AG09319 (cell line): ENCODE measurements around the gene RBFOX1.

Experiments
- DNase-seq: peaks from one replicate; pipeline ENCODE4 v3.0.0-alpha.2; 2010; ENCODE audit warnings: low read depth; ENCODE audit errors: extremely low read depth
- TF ChIP-seq, protein P1 (sequence below): IDR thresholded peaks from 2 replicates; pipeline ENCODE4 v1.5.1; 2011; ENCODE audit warnings: low read depth, mild to moderate bottlenecking, inconsistent platforms, low read length, moderate library complexity

The RBFOX1 gene

DNA sequence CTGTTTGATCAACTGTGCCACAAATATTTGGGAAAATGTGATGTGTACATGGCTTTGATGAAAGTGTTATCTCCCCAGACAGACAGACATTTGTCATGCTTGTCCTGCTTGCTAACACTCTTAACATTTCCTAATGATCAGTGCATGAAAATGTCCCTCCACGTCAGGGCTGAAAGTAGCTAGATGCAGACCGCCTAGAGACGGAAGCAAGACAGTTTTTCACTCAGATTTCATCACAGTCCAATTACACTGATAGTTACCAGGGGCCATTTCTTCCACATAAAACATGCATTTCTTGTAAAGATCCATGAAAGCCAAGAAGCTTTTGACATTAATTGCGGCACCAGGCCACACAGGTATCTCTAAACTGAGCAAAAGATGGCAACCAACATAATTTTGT, 347.7 kb downstream of the RBFOX1 start:
- TF ChIP-seq, protein P1, sequence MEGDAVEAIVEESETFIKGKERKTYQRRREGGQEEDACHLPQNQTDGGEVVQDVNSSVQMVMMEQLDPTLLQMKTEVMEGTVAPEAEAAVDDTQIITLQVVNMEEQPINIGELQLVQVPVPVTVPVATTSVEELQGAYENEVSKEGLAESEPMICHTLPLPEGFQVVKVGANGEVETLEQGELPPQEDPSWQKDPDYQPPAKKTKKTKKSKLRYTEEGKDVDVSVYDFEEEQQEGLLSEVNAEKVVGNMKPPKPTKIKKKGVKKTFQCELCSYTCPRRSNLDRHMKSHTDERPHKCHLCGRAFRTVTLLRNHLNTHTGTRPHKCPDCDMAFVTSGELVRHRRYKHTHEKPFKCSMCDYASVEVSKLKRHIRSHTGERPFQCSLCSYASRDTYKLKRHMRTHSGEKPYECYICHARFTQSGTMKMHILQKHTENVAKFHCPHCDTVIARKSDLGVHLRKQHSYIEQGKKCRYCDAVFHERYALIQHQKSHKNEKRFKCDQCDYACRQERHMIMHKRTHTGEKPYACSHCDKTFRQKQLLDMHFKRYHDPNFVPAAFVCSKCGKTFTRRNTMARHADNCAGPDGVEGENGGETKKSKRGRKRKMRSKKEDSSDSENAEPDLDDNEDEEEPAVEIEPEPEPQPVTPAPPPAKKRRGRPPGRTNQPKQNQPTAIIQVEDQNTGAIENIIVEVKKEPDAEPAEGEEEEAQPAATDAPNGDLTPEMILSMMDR = no peak
- DNase-seq = no peak

DNA sequence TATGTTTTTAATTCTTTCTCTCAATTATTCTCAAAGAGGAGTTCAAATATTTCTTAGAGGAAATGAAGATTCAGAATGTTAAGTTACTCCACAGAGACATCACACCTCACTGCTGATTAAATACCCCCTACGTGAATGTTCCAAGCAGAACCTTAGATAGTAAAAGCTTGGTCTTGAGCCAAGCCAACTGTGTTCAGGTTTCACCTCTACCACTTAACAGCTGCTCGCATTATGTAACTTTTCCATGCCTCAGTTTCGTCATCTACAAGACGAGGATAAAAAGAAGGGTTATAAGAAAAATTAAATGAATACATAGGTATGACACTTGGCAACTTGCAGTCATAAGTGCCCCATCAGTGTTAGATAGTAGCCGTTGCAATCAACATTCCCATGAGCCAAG, 356.2 kb downstream of the RBFOX1 start:
- DNase-seq = no peak

DNA sequence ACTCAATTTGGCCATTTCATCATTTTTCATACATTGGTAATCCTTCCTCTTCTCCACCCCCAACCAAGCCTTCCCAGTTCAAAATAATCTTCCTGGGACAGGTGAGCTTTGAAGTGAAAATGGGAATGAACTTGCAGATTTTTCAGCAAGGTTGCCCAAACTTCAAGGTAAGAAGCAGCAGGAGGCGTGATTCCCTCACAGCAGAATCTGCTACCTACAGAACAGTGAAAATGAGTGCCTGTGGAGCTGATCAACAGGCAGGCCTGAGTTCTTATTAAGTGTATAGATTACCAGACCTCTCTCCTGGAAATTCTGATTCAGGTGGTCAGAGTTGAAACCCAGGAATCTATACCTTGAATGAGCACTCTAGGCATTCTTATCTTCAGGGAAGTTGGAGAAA, 356.6 kb downstream of the RBFOX1 start:
- no peak for DNase-seq
- TF ChIP-seq, protein P1 = no peak

More for the DNA sequence above, 356.2 kb downstream of the RBFOX1 start:
- TF ChIP-seq, protein P1 = no peak

DNA sequence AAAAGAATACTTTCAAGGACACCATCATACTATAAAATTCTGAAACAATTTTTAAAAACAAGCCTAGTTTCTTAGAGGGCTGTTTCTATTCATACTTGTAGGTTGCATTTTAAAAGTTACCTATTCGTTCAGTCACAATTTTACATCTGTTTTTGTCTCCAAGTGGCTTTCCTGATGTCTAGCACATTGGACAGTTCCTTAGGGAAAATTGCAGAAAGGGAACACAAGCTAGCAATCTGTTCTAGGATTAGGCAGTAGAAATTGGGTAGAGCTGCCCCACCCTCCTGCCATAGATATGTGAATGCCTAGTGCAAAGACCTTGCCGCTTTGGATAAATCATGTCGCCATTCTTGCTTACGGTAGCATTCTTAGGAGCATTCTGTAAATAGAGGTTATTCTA, 358.9 kb downstream of the RBFOX1 start:
- TF ChIP-seq, protein P1 = no peak

DNA sequence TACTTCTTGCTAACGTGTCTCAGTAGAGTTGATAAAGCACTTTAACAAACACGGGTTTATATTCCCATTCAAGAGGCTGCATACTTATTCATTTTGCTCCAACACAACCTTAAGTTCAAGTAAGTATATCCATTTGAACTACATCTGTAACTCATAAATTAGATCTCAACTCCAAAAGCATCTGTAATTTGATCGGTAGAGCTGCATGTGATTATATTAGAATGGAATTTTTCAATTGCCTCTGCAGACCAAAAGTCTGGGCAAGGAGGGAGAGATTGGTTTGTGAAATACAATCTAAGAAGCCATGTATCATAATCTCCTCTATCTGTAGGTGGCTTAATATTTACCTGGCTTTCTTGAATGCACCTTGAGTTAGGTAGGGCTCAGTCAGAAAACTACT, 371.0 kb downstream of the RBFOX1 start:
- no peak for DNase-seq
- TF ChIP-seq, protein P1 = no peak

More for the DNA sequence above, 358.9 kb downstream of the RBFOX1 start:
- no peak for DNase-seq

DNA sequence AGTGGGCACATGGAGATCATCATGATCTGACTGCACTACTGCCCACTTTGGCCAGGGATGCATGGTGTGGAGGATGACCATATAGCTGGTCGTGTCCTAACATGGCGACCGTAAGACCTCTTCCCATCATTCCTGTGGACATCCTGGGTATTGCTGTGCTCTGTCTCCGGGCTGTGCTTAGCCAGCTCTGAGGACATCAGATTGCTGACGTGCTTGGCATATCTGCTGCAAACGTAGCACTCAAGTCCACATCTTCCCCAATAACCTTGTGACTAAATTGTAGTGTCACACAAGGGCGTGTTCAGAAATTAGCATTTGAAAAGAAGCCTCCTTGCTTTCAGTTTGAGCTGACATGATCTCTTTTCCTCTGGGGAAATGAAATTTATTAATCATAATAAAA, 373.2 kb downstream of the RBFOX1 start:
- DNase-seq = no peak
- TF ChIP-seq, protein P1 = no peak

DNA sequence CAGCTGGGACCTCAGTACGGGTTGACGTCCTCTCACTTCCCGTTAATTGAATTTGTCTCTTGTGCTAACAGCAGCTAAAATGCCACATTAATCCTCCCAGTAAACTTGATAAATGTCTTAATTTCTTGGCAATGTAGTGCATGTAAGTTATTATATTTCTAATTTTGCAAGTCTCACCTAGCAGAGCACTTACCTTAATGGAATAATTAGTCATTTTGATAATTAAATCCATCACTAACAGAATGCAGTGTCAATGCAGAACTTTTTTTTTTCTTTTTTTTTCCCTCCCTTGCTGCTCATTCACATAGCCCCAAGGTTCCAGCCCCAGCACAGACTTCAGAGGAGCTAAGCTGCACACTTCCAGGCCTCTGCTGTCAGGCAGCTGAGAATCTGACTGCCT, 376.5 kb downstream of the RBFOX1 start:
- TF ChIP-seq, protein P1 = no peak
- no peak for DNase-seq
